ENCODE results near the gene DEDD.
"Not testable (repeated sequence)": the region's sequence is repeated elsewhere in the genome, so short reads cannot be mapped to it uniquely, and the experiment has no call there.

The DEDD gene

DNA sequence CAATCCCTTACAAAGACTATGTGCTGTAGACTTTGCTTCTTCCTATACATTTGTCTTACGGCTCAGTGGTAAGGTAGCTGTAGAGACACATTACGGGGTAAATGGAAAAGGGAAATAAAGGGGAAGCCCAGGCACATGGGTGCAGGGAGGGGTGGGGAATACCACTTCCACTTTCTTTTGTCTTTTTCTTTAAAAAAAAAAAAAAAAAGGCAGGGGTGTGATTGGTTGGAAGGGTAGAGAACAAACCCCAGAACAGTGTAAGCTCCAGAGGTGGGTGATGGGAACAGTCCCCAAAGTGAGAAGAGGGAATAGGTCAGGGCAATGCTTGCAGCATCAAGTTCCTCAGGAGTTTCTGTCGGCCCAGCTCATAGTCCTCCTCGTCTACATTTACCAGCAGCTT lies 10.6 kb downstream of the DEDD start:
- no peak for DNase-seq

DNA sequence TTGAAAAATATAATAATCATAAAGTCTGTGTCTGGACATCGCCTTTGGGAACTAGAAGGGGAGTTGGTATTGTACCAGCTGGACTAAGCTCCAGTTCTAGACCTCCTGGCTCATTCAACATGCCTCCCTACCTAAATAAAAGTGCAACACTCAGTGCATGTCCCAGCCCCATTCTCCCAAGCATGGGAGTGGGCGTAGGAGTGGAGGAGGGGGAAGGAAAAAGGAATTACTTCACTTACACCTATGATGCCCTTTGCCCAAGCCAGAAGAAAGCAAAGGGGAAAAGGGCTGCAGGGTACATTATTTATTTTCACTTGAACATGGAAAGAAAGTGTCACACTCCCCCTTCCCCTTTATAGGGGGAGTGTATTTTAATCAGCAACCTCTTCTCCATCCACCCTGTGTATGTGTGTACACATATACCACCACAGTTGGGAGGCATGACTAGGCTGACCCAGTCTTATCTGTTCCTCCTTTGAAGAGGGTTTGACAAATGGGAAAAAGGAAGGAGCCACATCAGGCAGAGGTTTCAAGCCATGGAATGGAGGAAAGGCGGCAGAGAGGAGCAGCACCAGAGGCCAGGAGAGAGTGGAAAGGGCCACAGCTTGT lies 11.3 kb downstream of the DEDD start:
- DNase-seq: no peak

DNA sequence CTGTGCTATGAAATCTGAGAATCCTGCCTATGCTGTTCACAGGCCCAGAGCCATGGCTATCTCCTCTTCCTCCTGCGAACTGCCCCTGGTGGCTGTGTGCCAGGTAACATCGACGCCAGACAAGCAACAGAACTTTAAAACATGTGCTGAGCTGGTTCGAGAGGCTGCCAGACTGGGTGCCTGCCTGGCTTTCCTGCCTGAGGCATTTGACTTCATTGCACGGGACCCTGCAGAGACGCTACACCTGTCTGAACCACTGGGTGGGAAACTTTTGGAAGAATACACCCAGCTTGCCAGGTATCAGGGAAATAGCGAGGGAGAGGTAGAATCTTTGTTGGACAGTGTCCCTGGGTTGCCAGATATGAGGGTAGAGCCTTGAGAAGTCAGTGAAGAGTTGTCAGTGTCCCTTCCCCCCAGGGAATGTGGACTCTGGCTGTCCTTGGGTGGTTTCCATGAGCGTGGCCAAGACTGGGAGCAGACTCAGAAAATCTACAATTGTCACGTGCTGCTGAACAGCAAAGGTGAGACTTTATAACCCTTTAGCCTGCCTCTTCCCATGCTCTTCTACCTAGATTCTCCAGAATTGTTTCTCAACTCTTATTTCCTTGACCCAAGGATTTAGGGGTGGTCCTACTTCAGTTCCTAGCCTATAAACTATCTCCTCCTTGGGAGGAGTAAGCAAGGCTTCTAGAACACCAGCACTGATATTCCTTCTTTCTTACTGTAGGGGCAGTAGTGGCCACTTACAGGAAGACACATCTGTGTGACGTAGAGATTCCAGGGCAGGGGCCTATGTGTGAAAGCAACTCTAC lies 13.2 kb downstream of the DEDD start:
- no peak for DNase-seq

DNA sequence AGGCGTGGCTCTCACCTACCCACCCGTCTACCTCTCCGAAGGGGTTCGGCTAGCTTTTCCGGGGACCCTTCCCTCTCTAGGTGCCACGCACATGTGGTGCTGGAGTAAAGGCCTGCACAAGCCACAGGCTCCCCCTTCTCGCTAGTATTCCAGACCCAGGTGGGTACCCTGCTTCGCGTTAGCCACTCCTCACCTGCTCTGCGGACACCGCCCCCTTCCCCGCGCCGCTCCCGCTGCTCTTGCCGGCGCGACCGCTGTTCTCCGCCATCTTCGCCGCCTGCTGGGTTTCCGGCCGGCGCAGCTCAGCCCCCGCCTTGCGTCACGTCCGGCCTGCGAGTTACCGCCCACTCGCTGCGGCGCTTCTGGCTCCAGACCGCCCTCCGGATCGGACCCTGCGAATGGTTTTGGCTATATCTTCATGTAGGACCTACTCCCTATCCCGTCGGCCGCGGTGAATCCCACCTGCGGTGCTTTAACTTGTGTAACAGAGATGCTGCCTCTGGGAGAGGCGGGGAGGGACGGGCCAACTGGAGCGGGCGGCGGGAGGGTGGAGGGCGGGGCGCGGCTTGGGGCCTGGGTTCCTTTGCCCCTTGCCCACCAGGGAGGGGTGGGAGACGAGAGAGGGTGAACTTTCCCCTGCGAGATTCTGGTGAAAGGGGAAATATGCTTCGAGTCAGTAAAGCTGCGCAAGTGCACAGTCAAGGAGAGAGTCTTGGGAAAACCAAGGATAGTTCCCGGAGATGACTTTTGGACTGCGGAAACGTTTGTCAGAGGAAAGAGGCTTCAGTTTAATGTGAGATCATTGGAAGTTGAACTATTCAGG lies 14.5 kb downstream of the DEDD start, which contains the start of the genes NIT1 and PFDN2:
TSS of gene NIT1 (plus strand) at position 347 of the 823 bp plus-strand sequence. CDS start at position 419, 72 bp downstream.
TSS of gene PFDN2 (minus strand) at position 279 of the 823 bp plus-strand sequence. CDS start at position 268, 11 bp downstream.
- peak; percentile 66 for DNase-seq

DNA sequence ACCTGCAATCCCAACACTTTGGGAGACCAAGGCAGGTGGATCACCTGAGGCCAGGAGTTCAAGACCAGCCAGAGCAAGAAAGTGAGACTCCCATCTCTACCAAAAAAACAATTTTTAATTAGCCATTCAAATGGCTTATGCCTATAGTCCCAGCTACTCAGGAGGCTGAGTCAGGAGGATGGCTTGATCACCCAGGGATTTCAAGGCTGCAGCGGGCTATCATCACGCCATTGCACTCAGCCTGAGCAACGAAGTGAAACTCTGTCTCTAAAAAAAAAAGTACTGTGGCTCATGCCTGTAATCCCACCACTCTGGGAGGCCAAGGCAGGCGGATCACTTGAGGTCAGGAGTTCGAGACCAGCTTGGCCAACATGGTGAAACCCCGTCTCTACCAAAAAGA lies 16.5 kb downstream of the DEDD start:
- DNase-seq: not testable (repeated sequence)

DNA sequence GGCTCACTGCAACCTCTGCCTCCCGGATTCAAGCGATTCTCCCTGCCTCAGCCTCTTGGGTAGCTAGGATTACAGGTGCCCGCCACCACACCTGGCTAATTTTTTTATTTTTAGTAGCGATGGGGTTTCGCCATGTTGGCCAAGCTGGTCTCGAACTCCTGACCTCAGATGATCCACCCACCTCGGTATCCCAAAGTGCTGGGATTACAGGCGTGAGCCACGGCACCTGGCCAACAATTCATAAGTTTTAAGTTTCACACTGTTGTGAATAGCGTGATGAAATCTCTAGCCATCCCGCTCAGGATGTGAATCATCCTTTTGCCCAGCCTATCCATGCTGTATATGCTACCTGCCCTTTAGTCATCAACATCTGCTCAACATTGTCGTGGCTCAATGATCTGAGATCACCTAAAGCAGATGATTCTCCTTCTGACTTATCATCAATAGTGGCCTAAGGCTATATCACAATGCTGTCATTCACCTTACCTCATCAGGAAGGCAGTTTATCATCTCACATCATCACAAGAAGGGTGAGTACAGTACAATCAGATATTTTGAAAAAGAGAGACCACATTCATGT lies 17.2 kb downstream of the DEDD start:
- no peak for DNase-seq

DNA sequence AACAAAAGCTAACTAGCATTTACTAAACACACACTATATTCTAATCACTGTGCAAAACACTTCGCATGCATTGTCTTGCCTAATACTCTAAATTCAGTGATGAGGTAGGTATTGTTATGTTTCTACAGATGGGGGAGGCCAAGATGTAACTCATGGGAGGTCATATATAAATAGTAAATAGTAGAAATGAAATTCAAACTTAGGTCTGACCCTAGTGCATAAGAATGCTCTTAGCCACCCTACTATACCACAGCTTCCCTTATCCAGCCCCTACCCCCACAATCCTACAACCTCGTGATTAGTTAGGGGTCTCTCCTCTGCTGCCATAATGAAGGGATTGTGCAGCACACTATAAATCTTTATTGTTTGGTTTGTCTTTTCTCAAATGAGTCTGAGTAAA lies 17.9 kb downstream of the DEDD start:
- no peak for DNase-seq

DNA sequence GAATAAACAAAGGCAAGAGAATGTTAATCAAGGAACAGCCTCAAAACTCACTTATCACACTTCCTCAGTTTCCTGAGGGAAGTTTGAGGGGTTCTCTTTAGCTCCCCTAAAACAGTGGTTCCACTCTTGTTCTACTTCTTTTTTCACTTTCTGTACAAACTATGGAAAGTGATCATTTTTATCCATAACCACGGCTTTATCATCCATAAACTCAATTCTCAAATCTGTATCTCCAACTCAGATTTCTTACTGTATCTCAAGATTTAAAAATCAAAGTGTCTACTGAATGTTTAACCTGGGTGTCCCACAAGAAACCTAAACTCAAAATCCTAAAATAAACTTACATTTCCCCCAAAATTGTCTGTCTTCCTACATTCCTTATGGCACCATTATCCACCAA lies 18.6 kb downstream of the DEDD start:
- DNase-seq: no peak

DNA sequence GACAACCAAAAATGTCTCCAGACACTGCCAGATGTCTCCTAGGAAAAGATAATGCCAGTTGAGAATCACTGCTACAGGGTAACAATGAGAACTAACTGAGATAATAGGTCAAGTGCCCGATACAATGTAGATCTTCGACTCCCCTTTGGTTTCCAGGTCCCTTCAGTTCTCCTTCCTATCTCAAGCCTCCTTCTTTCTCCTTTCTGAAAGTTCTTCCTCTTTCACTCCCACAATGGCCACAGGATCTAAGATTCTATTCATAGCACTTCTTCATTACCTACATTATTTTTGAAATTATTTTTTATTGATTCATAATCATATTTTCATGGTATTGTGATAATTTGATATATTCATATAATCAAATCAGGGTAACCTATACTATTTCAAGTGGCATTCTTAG lies 20.9 kb downstream of the DEDD start:
- no peak for DNase-seq

DNA sequence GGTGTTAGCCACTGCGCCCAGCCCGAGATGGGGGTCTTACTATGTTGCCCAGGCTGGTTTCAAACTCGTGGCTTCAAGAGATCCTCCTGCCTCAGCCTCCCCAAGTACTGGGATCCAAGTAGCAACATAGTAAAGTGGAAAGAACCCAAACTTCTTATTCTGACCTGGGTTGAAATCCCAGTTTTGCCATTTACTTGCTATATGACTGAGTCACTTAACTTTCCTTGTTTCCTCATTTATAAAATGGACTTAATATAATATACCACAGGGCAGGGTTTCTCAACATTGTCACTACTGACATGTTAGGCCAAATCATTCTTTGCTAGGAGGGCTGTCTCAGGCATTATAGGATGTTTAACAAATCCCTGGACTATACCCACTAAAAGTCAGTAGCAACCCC lies 21.4 kb downstream of the DEDD start:
- no peak for DNase-seq

DNA sequence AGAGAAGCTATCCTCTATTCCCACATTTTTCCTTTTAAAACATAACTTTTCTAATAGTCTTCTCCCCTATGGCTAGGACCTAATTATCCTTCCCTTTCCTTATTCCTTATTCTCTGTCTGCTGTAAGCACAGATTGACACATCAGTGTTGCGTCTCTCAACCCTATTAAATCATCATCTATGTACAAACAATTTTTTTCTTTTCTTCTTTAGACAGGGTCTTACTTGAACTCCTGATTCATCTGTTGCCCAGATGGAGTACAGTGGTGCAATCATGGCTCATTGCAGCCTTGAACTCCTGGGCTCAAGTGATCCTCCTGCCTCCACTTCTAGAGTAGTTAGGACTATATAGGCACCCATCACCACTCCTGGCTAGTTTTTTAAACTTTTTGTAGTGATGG lies 26.0 kb downstream of the DEDD start:
- no peak for DNase-seq

DNA sequence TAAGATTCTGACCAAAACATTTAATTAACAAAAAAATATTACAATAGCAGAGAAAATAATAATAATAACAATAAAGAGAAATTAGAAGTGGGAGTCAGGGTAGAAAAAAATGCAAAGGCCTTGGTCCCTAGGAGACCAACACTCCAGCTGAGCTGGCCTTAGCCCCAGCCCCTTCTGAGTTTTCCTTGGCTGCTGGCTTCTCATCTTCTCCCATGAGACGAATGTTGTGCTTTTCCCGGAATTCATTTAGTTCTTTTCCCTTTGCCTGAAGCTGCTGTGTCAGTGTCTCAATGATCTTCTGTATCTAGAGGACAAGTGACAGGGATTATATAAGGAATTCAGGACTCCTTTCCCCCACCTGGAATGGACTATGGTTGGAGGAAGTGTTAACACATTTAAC lies 31.9 kb downstream of the DEDD start:
- no peak for DNase-seq

DNA sequence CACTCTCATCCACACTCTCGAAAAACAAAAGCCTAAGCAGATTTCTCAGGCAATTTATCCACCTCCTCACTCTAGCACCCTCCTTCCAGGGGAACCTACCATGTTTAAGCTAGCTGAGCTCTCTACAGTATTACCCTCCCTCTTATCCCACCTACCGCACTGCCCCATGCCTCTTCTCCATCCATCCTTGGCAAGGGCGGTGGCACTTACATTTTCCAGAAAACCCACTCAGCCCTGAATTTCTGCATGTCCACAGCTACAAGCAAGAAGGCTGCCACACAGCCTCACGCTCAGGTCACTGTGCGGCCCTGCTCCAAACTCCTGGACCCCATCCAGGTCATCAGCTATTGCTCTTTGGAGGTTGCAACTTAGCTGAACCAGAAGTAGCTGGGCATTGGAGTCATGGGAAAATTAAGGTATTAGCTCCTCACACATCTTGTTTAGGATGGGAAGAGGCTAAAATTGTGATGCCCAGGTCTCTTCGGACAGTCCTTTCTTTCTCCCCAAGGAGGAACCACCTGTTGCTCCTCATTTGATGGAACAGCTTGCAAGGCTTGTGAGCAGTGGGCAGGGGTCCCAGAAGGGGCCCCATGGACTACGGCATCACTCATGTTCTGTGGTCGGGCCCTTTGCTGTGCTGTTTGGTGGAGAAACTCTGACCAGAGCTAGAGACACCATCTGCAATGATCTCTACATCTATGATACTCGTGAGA lies 33.2 kb downstream of the DEDD start:
- DNase-seq: no peak

DNA sequence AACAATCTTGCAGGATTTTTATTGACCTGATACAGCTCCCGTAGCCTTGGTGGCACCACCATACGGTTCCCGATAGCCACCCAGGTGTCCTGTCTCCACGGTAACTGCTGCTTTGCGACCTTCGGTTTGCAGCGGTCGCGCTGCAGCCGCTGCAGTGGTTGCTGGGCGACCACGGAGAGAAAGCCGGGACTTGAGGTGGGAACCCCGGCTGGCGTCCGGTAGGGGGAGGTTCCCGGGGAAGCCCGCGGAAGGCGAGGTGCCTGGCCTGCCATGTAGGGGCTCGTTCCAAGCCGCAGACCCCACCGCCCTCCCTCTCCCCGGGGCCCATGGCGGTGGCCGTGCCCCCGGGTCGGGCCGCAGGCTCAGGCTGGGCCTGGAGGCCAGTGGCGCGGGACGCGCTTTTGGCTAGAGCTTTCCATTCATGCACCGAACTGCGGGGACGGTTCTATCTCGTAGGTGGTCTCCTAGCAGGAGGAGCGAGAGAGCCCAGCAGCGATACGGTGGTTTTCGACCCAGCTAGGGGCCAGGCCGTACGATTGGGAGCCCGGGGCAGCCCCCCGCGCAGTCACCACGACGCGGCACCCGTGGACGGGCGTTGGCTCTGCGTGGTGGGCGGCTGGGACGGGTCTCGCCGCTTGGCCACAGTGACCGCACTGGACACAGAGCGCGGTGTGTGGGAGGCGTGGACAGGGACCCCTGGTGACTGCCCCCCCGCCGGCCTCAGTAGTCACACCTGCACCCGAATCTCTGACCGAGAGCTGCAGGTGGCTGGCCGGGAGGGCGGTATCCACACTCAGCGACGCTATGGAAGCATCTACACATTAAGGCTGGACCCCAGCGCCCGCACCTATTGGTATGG lies 34.0 kb downstream of the DEDD start, which contains the start of gene KLHDC9:
TSS of gene KLHDC9 (plus strand) at position 152 of the 859 bp plus-strand sequence. CDS start at position 327, 175 bp downstream.
- peak; percentile 68 for DNase-seq

DNA sequence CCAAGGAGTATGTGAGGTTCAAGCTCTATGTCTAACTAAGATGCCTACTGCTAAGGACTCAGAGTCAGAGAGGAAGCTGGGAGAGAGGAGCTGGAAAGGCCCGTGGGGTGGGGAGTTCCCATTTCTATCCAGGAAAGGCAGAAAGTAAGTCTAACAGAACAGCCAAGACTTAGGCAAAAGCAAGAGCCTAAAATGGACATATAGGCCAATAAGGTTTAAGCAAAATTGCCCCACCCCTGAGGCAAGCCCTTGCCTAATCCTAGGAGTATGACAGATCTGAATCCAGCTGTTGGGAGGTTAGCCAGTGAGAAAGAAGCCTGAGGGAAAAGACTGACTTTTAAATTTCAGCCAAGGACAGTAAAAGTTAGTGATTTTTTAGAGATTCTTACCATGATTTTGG lies 35.9 kb downstream of the DEDD start:
- DNase-seq: no peak

DNA sequence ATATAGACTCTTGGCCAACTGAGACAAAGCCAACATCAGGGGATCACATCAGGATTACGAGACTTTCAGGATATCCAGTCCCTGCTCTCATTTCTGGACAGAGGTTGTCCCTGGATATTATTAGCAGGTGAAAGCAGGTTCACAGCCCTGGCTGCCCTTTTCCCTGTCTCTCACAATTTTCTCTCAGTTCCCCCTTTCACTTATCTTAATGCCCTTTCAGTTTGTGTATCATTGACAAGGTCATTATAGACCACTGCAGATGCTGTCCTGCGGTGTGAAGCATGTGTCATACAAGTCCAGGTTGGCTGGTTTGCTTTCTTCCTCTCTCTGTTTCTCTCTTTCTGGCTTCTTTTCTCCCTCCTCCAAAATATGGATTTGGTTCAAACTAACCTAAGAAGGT lies 36.5 kb downstream of the DEDD start:
- DNase-seq: no peak

DNA sequence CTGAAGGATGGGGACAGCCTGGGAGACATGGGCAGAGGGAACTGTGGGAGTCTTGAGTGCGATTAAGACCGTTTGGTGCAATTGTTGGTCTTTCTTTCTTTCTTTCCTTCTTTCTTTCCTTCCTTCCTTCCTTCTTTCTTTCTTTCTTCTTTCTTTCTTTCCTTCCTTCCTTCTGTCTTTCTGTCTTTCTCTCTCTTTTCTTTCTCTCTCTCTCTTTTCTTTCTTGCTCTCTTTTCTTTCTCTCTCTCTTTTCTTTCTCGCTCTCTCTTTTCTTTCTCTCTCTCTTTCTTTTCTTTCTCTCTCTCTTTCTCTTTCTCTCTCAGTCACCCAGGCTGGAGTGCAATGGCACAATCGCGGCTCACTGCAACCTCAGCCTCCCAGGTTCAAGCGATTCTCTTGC lies 37.2 kb downstream of the DEDD start:
- DNase-seq: no peak

DNA sequence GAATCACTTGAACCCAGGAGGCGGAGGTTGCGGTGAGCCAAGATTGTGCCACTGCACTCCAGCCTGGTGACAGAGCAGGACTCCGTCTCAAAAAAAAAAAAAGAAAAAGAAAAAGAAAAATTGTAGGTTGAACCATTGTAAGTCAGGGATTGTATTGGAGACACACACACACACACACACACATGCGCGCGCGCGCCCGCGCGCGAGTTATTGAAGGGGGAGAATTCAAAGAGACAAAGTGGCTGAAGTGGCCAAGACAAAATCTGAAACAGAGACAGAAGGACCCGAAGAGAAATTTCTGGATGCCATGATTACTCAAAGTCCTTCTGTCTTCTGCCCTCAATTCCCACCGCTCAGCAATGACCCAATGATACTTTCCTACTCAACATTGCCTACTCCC lies 38.0 kb downstream of the DEDD start:
- no peak for DNase-seq

DNA sequence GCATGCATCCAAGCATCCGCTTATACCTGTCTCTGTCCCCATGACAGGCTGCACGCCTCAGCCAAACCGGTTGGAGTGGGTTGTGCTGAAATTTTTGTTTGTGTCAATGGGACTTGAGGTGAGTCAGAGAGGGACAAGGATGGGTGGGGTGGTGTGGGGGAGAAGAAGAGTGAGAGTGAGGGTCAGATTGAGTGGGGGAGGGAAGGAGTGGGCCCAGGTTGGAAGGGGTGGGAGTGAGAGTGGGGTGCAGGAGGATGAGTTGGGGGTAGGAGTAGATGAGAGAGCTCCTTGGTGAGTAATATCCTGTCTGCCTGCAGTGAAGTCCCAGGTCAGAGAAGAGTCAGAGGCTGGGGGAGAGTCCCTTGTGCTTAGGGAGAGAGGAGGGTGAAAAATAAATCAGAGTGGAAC lies 39.8 kb downstream of the DEDD start:
- DNase-seq: no peak

DNA sequence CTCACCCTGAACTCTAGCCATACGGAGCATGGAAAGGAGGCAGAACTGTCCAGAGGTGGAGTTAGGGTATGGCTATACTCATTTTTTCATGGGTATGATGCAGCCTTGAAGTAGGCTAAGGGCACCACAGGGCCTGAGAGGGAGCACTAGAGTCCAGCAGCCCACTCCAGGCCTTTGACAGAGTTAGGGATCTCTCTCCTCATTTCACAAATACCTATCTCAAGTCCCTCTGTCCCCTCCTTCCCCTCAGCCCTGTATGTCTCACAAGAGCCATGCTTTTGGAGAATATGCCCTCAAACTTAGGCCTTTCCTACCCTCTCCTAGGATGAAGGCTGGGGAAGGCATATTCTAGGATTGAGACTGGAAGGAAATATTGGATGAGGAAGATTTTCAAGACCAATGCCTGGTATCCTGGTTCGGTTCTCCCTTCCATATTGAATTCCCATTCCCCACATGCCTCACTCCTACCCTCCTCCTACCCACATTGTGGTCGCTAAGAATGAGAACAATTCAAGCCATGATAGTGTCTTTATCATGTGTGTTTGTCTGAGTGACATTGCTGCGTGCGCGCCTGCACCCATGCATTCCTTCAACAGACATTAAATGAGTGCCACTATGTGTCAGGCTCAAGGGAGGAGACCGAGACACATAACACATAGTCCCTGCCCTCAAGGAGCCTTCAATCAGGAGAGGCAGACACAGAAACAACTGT lies 40.5 kb downstream of the DEDD start:
- no peak for DNase-seq

DNA sequence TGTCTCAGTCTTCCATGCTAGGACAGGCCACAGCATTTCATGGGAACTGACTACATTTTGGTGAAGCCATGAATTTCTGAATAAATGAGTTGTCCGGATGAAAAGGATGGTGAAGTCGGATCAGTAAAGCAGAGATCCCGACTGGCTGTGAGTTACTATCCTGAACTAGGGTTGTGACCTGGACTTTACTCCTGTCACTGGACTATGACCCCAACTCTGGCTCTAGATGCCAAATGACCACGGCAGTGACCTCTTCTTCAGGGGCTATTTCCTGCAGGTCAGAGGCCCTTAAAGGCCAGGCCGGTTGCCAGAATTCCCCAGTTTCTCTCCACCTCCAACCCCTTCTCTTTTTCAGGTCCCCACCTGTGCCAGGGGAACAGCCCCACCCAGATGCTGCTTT lies 41.4 kb downstream of the DEDD start:
- DNase-seq: no peak
